ENCODE measurements around the gene RASAL2.

RASAL2 gene

DNA sequence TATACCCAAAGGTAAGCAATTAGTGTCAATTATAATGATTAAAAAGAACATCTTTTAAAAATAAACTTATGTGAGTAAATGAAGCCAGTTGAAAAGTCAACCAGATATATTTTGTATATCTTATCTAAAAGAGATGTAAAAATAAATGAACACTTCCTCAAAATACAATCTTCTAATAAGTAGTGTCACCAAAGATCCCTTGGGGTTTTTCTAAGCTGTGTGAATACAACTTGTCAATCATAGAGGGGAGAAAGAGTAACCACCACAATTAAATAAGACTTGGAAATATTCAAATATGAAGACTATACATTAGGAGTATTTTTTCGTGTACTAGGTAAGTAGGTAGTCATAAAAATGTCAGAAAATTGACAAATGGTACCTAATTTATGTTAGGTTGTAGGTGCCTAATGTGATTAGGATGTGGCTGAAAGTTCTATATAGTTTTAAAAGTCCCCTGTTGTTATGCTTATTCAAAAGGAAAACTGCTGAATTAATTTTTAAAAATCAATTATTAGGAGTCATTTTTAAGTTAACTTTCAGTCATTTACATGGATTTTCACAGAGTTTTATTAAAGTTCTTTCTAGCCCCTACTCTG is 72.6 kb downstream of the RASAL2 start:
- Histone ChIP-seq H3K4me3 (ENCODE audit: low read depth, low read length) (no peak overlapping the region), H3K9ac (ENCODE audit: low read depth, low read length) (no peak overlapping the region), H3K9me3 (ENCODE audit: control insufficient read depth, insufficient read depth, low read length) (no peaks in the 10 kb centered on the region), H3K27me3 (ENCODE audit: control insufficient read depth, insufficient read depth, low read length) (no peaks in the 10 kb centered on the region), H3K4me1 (ENCODE audit: control insufficient read depth, insufficient read depth, low read length) (no peaks in the 10 kb centered on the region), H3K27ac (ENCODE audit: low read depth, low read length) (no peak overlapping the region), H3K36me3 (ENCODE audit: control insufficient read depth, insufficient read depth, low read length) (no peaks in the 10 kb centered on the region)

DNA sequence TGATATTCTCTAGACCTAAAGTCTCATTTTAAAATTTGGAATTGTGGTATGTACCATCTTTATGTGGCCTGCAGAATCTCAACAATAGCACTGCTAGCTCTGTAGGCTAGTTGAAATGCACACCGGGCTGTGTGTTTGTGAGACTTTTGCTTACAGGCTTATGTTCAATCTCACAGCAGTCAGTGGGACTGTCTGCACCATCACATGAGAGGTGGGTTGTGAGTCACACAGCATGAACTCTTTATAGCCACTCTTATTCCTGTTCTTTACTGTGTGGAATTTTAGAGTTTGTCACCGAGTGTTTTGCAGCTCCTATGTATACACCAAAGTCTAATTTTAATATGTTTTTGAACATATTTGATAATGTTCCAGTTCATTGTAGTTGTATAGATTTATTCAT is 74.6 kb downstream of the RASAL2 start:
- Histone ChIP-seq H3K9ac (ENCODE audit: low read depth, low read length) (no peak overlapping the region), H3K4me1 (ENCODE audit: control insufficient read depth, insufficient read depth, low read length) (peaks cover 5% of the 10 kb centered on the region; the same call in 1 of the 2 replicates), H3K4me3 (ENCODE audit: low read depth, low read length) (no peak overlapping the region), H3K9me3 (ENCODE audit: control insufficient read depth, insufficient read depth, low read length) (no peaks in the 10 kb centered on the region), H3K27ac (ENCODE audit: low read depth, low read length) (no peak overlapping the region), H3K36me3 (ENCODE audit: control insufficient read depth, insufficient read depth, low read length) (no peaks in the 10 kb centered on the region), H3K27me3 (ENCODE audit: control insufficient read depth, insufficient read depth, low read length) (no peaks in the 10 kb centered on the region)

DNA sequence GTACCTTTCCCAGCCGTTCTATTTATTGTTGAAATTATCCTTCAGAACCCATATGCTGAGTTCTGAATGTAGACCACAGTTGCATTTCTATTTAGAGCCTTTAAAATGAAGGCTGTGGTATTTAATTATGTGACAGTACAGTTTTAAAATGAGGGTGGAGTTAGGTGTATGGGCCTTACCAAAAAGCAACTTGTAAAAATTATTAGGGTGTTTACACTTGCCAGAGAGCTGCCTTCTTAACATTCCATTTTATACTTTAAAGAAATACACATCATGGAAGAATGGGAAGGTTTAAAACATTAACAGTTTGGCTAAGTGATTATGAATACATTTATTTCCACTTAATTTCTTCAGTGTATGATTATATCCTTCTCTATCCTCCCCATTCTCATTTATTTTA is 75.7 kb downstream of the RASAL2 start:
- Histone ChIP-seq H3K27me3 (ENCODE audit: control insufficient read depth, insufficient read depth, low read length) (no peaks in the 10 kb centered on the region), H3K27ac (ENCODE audit: low read depth, low read length) (no peak overlapping the region), H3K4me3 (ENCODE audit: low read depth, low read length) (no peak overlapping the region), H3K4me1 (ENCODE audit: control insufficient read depth, insufficient read depth, low read length) (peaks cover 9% of the 10 kb centered on the region), H3K36me3 (ENCODE audit: control insufficient read depth, insufficient read depth, low read length) (no peaks in the 10 kb centered on the region), H3K9me3 (ENCODE audit: control insufficient read depth, insufficient read depth, low read length) (no peaks in the 10 kb centered on the region), H3K9ac (ENCODE audit: low read depth, low read length) (no peak overlapping the region)

DNA sequence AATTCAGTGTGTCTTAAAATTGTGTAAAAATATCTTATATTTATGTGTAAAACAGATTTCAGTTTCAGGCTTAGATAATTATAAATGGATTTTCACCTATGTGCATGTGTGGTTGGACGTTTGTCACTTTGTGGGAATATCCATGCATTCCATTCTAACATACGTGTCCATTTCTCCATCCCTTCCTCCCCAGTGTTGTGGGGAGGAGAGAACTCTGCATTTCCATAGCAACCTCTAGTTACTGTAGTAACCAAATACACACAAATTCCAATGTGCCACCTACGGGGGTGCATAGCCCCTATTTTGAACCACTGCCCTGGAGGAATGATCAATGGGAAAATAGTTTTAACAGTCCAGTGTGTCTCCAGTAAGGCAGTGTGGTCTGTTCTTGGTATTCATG is 79.0 kb downstream of the RASAL2 start:
- no peaks in the 10 kb centered on the region for H3K9me3 ChIP-seq (ENCODE audit: control insufficient read depth, insufficient read depth, low read length)
- H3K36me3 ChIP-seq (ENCODE audit: control insufficient read depth, insufficient read depth, low read length): no peaks in the 10 kb centered on the region
- no peak overlapping the region for H3K4me3 ChIP-seq (ENCODE audit: low read depth, low read length)
- no peak overlapping the region for H3K9ac ChIP-seq (ENCODE audit: low read depth, low read length)
- H3K4me1 ChIP-seq (ENCODE audit: control insufficient read depth, insufficient read depth, low read length): peaks cover 12% of the 10 kb centered on the region
- H3K27ac ChIP-seq (ENCODE audit: low read depth, low read length): no peak overlapping the region
- H3K27me3 ChIP-seq (ENCODE audit: control insufficient read depth, insufficient read depth, low read length): no peaks in the 10 kb centered on the region

DNA sequence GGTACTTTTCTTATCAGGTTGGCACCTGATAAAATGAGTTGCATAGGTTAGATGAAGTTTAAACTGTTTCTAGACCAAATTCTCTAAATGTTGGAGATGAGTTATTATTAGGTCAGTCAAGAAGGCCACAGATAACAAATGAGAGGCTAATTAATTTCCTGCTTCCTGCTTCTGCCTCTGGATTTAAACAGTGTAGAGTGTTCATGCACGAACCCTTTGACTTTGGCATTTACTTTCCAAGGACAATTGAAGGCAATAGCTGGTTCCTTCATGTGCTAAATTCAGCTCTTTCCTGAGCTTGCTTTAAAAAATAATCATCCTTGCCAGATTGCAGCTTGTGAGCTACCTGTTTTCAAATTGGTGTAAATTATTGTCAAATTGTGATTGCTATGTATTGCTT is 80.6 kb downstream of the RASAL2 start:
- Histone ChIP-seq H3K9ac (ENCODE audit: low read depth, low read length) (no peak overlapping the region), H3K4me3 (ENCODE audit: low read depth, low read length) (no peak overlapping the region), H3K36me3 (ENCODE audit: control insufficient read depth, insufficient read depth, low read length) (no peaks in the 10 kb centered on the region), H3K4me1 (ENCODE audit: control insufficient read depth, insufficient read depth, low read length) (peaks cover 12% of the 10 kb centered on the region), H3K27ac (ENCODE audit: low read depth, low read length) (no peak overlapping the region), H3K9me3 (ENCODE audit: control insufficient read depth, insufficient read depth, low read length) (no peaks in the 10 kb centered on the region), H3K27me3 (ENCODE audit: control insufficient read depth, insufficient read depth, low read length) (no peaks in the 10 kb centered on the region)

DNA sequence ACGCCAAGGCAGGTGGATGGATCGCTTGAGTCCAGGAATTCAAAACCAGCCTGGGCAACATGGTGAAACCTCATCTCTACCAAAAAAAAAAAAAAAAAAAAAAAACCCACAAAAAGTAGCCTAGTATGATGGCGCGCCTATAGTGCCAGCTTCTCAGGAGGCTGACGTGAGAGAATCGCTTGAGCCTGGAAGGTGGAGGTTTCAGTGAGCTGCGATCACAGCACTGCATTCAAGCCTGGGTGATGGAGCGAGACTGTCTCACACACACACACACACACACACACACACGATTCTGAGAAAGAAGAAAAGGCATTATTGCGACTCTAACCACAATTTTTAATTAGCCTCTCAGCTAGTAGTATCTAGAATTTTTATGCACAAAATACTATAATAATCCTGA is 86.5 kb downstream of the RASAL2 start:
- Histone ChIP-seq H3K4me1 (ENCODE audit: control insufficient read depth, insufficient read depth, low read length) (0 out of 2 replicates have a peak, but pooled peaks cover 3% of the 10 kb centered on the region), H3K9ac (ENCODE audit: low read depth, low read length) (no peak overlapping the region), H3K27me3 (ENCODE audit: control insufficient read depth, insufficient read depth, low read length) (no peaks in the 10 kb centered on the region), H3K4me3 (ENCODE audit: low read depth, low read length) (no peak overlapping the region), H3K36me3 (ENCODE audit: control insufficient read depth, insufficient read depth, low read length) (no peaks in the 10 kb centered on the region), H3K9me3 (ENCODE audit: control insufficient read depth, insufficient read depth, low read length) (no peaks in the 10 kb centered on the region), H3K27ac (ENCODE audit: low read depth, low read length) (no peak overlapping the region)

DNA sequence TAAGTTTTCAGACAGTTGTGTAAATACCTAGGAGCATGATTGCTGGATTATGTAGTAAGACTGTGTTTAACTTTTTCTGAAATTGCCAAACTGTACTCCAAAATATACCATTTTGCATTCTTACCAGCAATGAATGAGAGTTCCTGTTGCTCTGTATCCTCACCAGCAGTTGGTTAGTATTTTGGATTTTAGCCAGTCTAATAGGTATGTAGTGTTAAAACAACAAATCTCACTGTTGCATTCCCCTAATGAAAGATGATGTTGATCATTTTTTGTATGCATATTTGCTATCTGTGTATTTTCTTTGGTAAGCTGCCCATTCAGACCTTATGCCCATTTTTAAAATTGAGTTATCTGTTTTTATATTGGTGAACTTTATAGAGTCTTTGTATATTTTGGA is 89.9 kb downstream of the RASAL2 start:
- Histone ChIP-seq H3K27me3 (ENCODE audit: control insufficient read depth, insufficient read depth, low read length) (no peaks in the 10 kb centered on the region), H3K4me1 (ENCODE audit: control insufficient read depth, insufficient read depth, low read length) (0 out of 2 replicates have a peak, but pooled peaks cover 3% of the 10 kb centered on the region), H3K9me3 (ENCODE audit: control insufficient read depth, insufficient read depth, low read length) (no peaks in the 10 kb centered on the region), H3K27ac (ENCODE audit: low read depth, low read length) (no peak overlapping the region), H3K4me3 (ENCODE audit: low read depth, low read length) (no peak overlapping the region), H3K9ac (ENCODE audit: low read depth, low read length) (no peak overlapping the region), H3K36me3 (ENCODE audit: control insufficient read depth, insufficient read depth, low read length) (no peaks in the 10 kb centered on the region)

DNA sequence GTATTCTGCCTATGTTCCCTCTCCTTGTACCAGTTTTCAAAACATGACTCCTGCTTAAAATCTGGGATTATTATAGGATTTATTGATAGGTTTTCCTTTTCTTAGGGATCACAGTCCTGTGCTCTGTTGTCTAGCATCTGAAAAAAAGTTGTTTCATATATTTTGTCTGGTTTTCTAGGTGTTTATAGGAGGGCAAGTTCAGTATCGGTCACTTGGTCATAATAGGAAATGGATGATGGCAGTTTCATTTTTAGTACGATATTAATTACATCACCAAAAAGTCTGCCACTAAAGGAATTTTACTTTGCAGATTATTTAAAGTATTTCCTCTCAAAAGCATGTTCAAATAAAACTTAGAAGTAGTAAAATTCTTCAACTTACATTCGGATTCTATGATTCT is 94.4 kb downstream of the RASAL2 start:
- Histone ChIP-seq H3K4me3 (ENCODE audit: low read depth, low read length) (no peak overlapping the region), H3K27me3 (ENCODE audit: control insufficient read depth, insufficient read depth, low read length) (no peaks in the 10 kb centered on the region), H3K9me3 (ENCODE audit: control insufficient read depth, insufficient read depth, low read length) (no peaks in the 10 kb centered on the region), H3K9ac (ENCODE audit: low read depth, low read length) (no peak overlapping the region), H3K27ac (ENCODE audit: low read depth, low read length) (no peak overlapping the region), H3K36me3 (ENCODE audit: control insufficient read depth, insufficient read depth, low read length) (no peaks in the 10 kb centered on the region), H3K4me1 (ENCODE audit: control insufficient read depth, insufficient read depth, low read length) (peaks cover 11% of the 10 kb centered on the region)

DNA sequence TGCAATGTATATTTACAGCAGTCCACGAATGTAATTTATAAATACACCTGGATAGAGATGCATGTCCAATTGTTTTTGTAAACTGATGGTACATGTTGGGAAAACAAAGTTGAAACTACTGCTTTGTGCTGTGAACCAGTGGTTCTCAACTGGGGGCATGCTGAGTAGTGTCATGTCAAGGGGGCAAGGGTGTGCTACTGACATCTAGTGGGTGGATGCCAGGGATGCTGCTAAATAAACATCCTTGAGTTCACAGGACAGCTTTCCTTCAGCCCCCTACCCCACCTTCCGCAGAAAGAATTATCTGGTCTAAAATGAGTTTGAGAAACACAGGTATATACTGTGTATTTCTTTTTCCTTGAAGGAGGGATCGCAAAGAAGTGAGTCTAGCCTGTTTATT is 95.9 kb downstream of the RASAL2 start:
- H3K36me3 ChIP-seq (ENCODE audit: control insufficient read depth, insufficient read depth, low read length): no peaks in the 10 kb centered on the region
- no peak overlapping the region for H3K27ac ChIP-seq (ENCODE audit: low read depth, low read length)
- H3K4me3 ChIP-seq (ENCODE audit: low read depth, low read length): no peak overlapping the region
- no peaks in the 10 kb centered on the region for H3K27me3 ChIP-seq (ENCODE audit: control insufficient read depth, insufficient read depth, low read length)
- H3K9ac ChIP-seq (ENCODE audit: low read depth, low read length): no peak overlapping the region
- H3K9me3 ChIP-seq (ENCODE audit: control insufficient read depth, insufficient read depth, low read length): no peaks in the 10 kb centered on the region
- peaks cover 11% of the 10 kb centered on the region for H3K4me1 ChIP-seq (ENCODE audit: control insufficient read depth, insufficient read depth, low read length)

DNA sequence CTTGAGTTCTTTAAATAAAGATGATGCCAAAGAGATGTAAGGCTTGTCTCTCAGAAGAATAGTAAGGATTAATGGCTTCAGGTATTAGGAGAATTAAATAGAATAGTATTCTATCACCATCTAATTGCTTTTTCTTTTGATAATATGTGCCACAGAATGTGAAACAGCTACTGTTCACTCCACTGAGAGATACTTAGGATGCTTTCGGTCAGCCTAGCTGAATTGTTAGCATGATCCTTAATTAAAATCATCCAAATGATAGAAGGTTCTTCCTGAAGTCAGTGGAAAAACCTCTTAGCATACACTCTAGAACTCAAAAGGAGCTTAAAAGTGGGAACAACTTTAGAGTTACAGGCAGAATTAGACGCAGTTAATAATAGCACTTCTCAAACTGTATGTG is 97.0 kb downstream of the RASAL2 start:
- Histone ChIP-seq H3K27ac (ENCODE audit: low read depth, low read length) (no peak overlapping the region), H3K4me3 (ENCODE audit: low read depth, low read length) (no peak overlapping the region), H3K9ac (ENCODE audit: low read depth, low read length) (no peak overlapping the region), H3K27me3 (ENCODE audit: control insufficient read depth, insufficient read depth, low read length) (no peaks in the 10 kb centered on the region), H3K36me3 (ENCODE audit: control insufficient read depth, insufficient read depth, low read length) (no peaks in the 10 kb centered on the region), H3K4me1 (ENCODE audit: control insufficient read depth, insufficient read depth, low read length) (peaks cover 11% of the 10 kb centered on the region), H3K9me3 (ENCODE audit: control insufficient read depth, insufficient read depth, low read length) (no peaks in the 10 kb centered on the region)

DNA sequence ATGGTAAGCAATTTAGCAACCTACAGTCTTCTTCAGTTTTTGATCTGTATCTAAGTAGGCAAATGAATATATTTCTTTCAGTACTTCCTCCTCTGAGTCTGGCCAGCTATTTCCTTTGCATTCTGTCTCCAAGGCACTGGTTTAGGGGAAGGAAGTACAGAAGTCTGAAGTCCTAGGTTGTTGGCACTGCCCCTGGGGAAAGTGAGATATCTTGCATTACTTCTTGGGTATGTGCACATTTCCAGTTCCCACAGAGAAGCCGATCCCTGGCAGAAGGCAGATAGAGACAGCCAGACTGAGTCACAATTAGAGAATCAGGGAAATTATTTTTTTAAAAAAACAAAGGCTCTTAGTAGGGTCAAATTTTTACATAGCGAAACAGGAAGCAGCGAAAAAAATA is 98.8 kb downstream of the RASAL2 start:
- no peaks in the 10 kb centered on the region for H3K36me3 ChIP-seq (ENCODE audit: control insufficient read depth, insufficient read depth, low read length)
- no peak overlapping the region for H3K27ac ChIP-seq (ENCODE audit: low read depth, low read length)
- H3K4me3 ChIP-seq (ENCODE audit: low read depth, low read length): no peak overlapping the region
- no peak overlapping the region for H3K9ac ChIP-seq (ENCODE audit: low read depth, low read length)
- H3K4me1 ChIP-seq (ENCODE audit: control insufficient read depth, insufficient read depth, low read length): peaks cover 11% of the 10 kb centered on the region
- H3K27me3 ChIP-seq (ENCODE audit: control insufficient read depth, insufficient read depth, low read length): no peaks in the 10 kb centered on the region
- no peaks in the 10 kb centered on the region for H3K9me3 ChIP-seq (ENCODE audit: control insufficient read depth, insufficient read depth, low read length)

DNA sequence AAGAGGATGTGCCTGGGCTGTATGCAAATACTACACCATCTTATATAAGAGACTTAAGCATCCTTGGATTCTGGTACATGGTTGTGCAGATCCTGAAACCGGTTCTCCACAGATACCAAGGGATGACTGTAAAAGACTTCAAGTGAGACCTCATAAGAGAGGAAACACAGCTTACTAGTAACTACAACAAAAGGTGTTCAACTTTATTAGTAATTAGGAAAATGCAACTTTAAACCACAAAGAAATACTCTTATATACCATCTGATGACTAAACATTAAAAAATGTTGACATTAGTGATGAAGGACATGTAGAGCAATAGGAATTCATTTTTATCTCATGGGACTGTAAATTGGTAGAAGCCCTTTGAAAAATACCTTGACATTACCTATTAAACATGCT is 102.7 kb downstream of the RASAL2 start:
- H3K4me3 ChIP-seq (ENCODE audit: low read depth, low read length): no peak overlapping the region
- H3K36me3 ChIP-seq (ENCODE audit: control insufficient read depth, insufficient read depth, low read length): no peaks in the 10 kb centered on the region
- peaks cover 5% of the 10 kb centered on the region; the same call in 1 of the 2 replicates for H3K4me1 ChIP-seq (ENCODE audit: control insufficient read depth, insufficient read depth, low read length)
- H3K27ac ChIP-seq (ENCODE audit: low read depth, low read length): no peak overlapping the region
- H3K9me3 ChIP-seq (ENCODE audit: control insufficient read depth, insufficient read depth, low read length): peaks cover 8% of the 10 kb centered on the region
- no peaks in the 10 kb centered on the region for H3K27me3 ChIP-seq (ENCODE audit: control insufficient read depth, insufficient read depth, low read length)
- no peak overlapping the region for H3K9ac ChIP-seq (ENCODE audit: low read depth, low read length)
